Motor neuron (in vitro differentiated cells): Measurements from ENCODE around the gene EPHB2. TPM values are rescaled to one million over a fixed set of nuclear protein-coding genes. Genes with fewer than 3 reads are reported as not detected.
"Not testable (repeated sequence)": the region's sequence is repeated elsewhere in the genome, so short reads cannot be mapped to it uniquely, and the experiment has no call there.

ENCODE experiments used
- ATAC-seq, 8 experiments: fragments of 200-7000 bp; cut with Tn5 transposase; replicated peaks in 6 of 8; 2 replicates each; pipeline ENCODE4 v1.8.0; 2021; ENCODE audit warnings: mild to moderate bottlenecking in 8 of 8, moderate library complexity in 8 of 8
- H3K27ac ChIP-seq, 2 donors: fragments of 250-450 bp; sonication (Bioruptor Pico); 2 replicates each; pipeline ENCODE4 v1.9.0; 2021; ENCODE audit warnings: antibody characterized with exemption in 2 of 2, mild to moderate bottlenecking in 2 of 2, moderate library complexity in 1 of 2
- H3K4me1 ChIP-seq, 2 donors: fragments of 250-450 bp; sonication (Bioruptor Pico); replicated peaks in 1 of 2; 2 replicates each; pipeline ENCODE4 v1.6.1; 2021; ENCODE audit warnings: antibody characterized with exemption in 2 of 2, mild to moderate bottlenecking in 2 of 2, moderate library complexity in 1 of 2
- H3K4me3 ChIP-seq, 5 donors: fragments of 250-450 bp; sonication (Bioruptor Pico); 2 replicates each; pipeline ENCODE4 v1.9.0; 2021; ENCODE audit warnings: antibody characterized with exemption in 5 of 5, mild to moderate bottlenecking in 5 of 5, moderate library complexity in 4 of 5
- WGBS, 10 experiments: fragments of 450-650 bp; shearing (Covaris generic); methylation state at CpG; one replicate each; pipeline ENCODE4 v1.0.0; 2022; 5-methylcytosine and 5-hydroxymethylcytosine counted together
- in situ Hi-C, 9 experiments: fragments of 400-800 bp; cut with MboI; loops; one replicate each; pipeline ENCODE4 v1.15.0; 2021; ENCODE audit warnings: low sequenced_read_pairs in 9 of 9, low pct_unique_long_range_greater_than_20kb in 2 of 9; ENCODE audit not compliant: unreplicated experiment in 9 of 9
- total RNA-seq, 8 experiments: library from RNA; unstranded; fragments of 300-600 nt; gene quantifications; 2 replicates each; pipeline versions ENCODE4 v1.2.3 to v1.2.4, GENCODE V29; 2022

Gene EPHB2
- total RNA-seq, 8 experiments from 2014 or later: 0.42 to 64.1 (median 41.8) TPM

DNA sequence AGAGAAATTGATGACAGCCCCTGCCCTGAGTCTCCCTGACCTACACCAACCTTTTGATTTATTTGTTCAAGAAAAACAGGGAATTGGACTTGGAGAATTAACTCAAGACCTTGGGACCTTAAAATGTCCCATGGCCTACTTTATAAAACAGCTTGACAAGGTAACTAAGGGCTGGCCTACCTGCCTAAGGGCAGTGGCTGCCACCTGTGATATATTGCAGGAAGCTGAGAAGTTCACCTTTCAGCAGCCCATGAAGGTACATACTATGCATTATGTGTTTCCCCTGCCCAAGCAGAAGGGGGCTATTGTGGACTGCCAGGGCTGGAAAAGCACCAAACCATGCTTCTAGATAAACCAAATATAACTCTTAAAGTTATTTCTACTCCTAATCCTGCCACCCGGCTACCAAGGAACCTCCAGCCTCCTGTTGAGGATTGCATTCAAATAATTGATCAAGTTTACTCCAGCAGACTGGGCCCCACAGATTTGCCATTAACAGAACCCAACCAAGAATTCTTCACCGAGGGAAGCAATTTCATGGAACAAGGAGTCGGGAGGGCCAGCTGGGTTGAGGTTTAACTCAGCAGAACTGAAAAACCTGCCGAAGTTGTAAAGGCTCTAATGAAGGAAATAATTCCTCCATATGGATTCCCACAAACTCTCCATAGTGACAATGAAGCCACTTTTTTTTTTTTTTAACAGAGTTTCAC, 233.9 kb downstream of the EPHB2 start:
- no peak for ATAC-seq
- in situ Hi-C loops: no loop called here
- no peak overlapping the region for H3K4me3 ChIP-seq
- no peaks in the 10 kb centered on the region for H3K4me1 ChIP-seq
- H3K27ac ChIP-seq: no peak overlapping the region
- 52 to 83% (median 60%) methylated on average over 1 to 4 of the region's 4 CpGs; no CpG with 5 or more reads in 4 of the 10 experiments for WGBS, 10 experiments

DNA sequence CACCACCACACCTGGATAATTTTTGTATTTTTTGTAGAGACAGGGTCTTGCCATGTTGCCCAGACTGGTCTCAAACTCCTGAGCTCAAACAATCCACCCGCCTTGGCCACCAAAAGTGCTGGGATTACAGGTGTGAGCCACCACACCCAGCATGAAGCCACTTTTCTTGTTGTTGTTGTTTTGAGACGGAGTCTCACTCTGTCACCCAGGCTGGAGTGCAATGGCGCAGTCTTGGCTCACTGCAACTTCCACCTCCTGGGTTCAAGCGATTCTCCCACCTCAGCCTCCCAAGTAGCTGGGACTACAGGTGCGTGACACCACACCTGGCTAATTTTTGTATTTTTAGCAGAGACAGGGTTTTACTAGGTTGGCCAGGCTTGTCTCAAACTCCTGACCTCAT, 234.5 kb downstream of the EPHB2 start:
- H3K27ac ChIP-seq, ATAC-seq, H3K4me1 ChIP-seq, H3K4me3 ChIP-seq, in situ Hi-C loops: not testable (repeated sequence)
- 62 to 96% (median 90%) methylated on average over 2 to 5 of the region's 5 CpGs; no CpG with 5 or more reads in 5 of the 10 experiments for WGBS, 10 experiments

- in situ Hi-C loops: no loop called here
- peak in 2 of 8 experiments; percentile 53 to 55 for ATAC-seq
- Histone ChIP-seq H3K4me3 (no peak overlapping the region), H3K27ac (no peak overlapping the region), H3K4me1 (no peaks in the 10 kb centered on the region)
- 0 to 86% (median 48%) methylated on average over 1 to 5 of the region's 5 CpGs for WGBS, 10 experiments
Observed at GRCh38 chr1:22949822-22950331, 239.2 kb downstream of the EPHB2 start.

- ATAC-seq: no peak
- 0 to 86% (median 76%) methylated on average over 1 to 3 of the region's 3 CpGs; no CpG with 5 or more reads in 3 of the 10 experiments for WGBS, 10 experiments
- in situ Hi-C loops: no loop called here
Observed at GRCh38 chr1:22951796-22952195, 241.2 kb downstream of the EPHB2 start.

DNA sequence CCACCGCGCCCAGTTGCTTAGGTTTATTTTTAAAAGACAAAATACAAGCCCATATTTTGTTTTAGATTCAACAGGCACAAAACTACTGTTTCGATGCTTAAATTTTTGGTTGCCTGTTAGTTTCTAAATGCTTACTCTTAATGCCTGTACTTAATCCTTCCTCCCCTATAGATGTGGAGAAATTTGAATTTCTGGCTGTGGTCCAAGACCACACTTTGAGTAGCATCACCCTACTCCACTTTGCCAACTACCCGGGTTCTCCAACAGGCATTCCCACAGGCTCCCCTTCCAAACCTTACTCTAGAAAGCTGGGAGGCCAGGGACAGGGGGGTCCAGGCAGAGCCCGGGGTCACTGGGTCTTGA, 242.0 kb downstream of the EPHB2 start:
- whole genome bisulfite sequencing, 10 experiments: 50 to 100% (median 77%) methylated on average over 1 to 5 of the region's 5 CpGs; no CpG with 5 or more reads in 1 of the 10 experiments
- ATAC-seq: no peak
- in situ Hi-C loops: no loop called here
- Histone ChIP-seq H3K4me1 (no peaks in the 10 kb centered on the region), H3K4me3 (no peak overlapping the region), H3K27ac (no peak overlapping the region)

More at GRCh38 chr1:22951796-22952195, 241.2 kb downstream of the EPHB2 start:
- Histone ChIP-seq H3K27ac (no peak overlapping the region), H3K4me1 (no peaks in the 10 kb centered on the region), H3K4me3 (no peak overlapping the region)

DNA sequence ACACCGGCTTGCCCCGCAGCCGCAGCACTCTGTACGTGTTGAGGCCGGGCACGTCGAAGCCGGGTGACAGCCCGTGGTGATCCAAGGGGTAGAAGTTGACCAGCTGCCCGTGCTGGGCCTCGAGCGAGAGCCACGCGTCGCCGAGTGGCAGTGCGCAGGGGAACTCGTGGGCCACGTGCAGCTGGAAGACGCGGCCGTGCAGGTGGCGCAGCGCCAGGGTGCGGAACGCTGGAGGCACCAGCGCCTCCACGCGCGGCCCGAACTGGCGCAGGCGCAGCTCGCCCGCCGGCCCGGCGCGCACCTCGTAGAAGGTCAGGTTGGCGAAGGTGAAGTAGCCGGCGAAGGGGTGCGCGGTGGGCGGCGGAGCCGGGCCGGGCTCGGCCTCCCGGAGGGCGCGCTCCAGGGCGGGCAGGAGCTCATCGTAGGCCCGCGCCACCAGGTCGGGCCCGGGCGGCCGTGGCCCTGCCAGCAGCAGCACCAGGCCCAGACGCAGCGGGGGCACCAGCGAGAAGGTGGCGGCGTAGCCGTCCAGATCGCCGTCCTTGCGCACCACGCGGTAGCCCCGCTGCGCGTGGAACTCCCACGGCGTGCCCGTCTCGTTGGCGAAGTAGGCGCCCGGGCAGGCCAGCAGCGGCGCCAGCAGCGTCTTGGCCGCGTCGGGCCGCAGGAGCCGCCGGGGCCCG, 242.6 kb downstream of the EPHB2 start:
- Histone ChIP-seq H3K27ac (no peak overlapping the region), H3K4me3 (peak overlapping the region in 1 of 5 donors; percentile 5), H3K4me1 (no peaks in the 10 kb centered on the region)
- 10 to 27% (median 15%) methylated on average over 2 to 48 of the region's 92 CpGs; no CpG with 5 or more reads in 4 of the 10 experiments for WGBS, 10 experiments
- peak in 4 of 8 experiments; percentile 17 to 50 (median 35) for ATAC-seq
- in situ Hi-C loops: no loop called here

DNA sequence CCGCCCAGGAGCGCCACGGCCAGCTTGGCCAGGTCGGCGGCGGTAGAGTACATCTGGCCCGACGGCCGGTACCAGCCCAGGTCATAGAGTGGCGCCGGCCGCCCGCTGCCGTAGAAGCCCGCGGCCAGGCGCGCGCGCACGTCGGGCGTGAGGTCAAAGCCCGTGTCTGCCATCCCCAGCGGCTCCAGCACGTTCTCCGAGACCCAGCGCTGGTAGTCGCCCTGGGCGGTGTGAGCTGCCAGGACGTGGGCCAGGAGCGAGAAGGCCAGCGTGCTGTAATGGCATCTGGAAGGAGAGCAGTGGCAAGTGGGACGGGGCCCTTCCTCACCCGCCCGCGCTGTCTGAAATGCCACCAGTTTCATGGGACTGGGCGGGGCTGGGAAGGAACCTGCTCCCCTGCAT, 243.1 kb downstream of the EPHB2 start:
- H3K4me1 ChIP-seq: no peaks in the 10 kb centered on the region
- in situ Hi-C loops: no loop called here
- no peak overlapping the region for H3K4me3 ChIP-seq
- H3K27ac ChIP-seq: no peak overlapping the region
- WGBS, 10 experiments: 8 to 100% (median 33%) methylated on average over 1 to 18 of the region's 38 CpGs; no CpG with 5 or more reads in 5 of the 10 experiments
- peak in 3 of 8 experiments; percentile 5 to 14 (median 11) for ATAC-seq

DNA sequence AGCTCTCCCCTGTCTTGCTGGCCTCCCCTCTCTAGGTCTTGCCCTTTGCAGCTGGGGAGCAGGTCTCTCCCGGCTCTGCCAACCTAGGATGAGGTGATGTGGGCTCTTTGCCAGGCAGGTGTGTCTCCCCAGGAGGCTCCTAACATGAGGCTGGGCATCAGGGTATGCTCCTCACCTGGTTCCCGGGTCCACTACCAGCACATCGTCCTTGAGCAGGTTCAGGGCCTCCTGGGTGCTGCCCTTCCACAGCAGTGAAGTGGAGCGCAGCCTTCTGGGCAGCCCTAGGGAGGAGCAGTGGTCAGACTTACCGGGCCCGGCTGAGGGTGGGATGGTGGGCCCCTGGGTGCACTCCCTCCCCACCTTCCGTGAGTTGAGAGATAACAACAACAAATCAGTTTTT, 244.5 kb downstream of the EPHB2 start:
- in situ Hi-C loops: no loop called here
- H3K4me1 ChIP-seq: no peaks in the 10 kb centered on the region
- ATAC-seq: no peak
- no peak overlapping the region for H3K27ac ChIP-seq
- 32 to 100% (median 83%) methylated on average over 1 to 6 of the region's 7 CpGs; no CpG with 5 or more reads in 3 of the 10 experiments for WGBS, 10 experiments
- H3K4me3 ChIP-seq: no peak overlapping the region

- Histone ChIP-seq H3K4me3 (no peak overlapping the region), H3K4me1 (no peaks in the 10 kb centered on the region), H3K27ac (no peak overlapping the region)
- 14 to 90% (median 69%) methylated on average over 1 to 3 of the region's 3 CpGs for WGBS, 10 experiments
- in situ Hi-C loops: no loop called here
- no peak for ATAC-seq
Observed at GRCh38 chr1:22957066-22957465, 246.4 kb downstream of the EPHB2 start.

- no peak for ATAC-seq
- 60 to 91% (median 82%) methylated on average over 1 to 7 of the region's 9 CpGs; no CpG with 5 or more reads in 5 of the 10 experiments for WGBS, 10 experiments
- H3K4me1 ChIP-seq: no peaks in the 10 kb centered on the region
- H3K4me3 ChIP-seq: no peak overlapping the region
- H3K27ac ChIP-seq: no peak overlapping the region
- in situ Hi-C loops: no loop called here
Observed at GRCh38 chr1:22958556-22958955, 247.9 kb downstream of the EPHB2 start.

DNA sequence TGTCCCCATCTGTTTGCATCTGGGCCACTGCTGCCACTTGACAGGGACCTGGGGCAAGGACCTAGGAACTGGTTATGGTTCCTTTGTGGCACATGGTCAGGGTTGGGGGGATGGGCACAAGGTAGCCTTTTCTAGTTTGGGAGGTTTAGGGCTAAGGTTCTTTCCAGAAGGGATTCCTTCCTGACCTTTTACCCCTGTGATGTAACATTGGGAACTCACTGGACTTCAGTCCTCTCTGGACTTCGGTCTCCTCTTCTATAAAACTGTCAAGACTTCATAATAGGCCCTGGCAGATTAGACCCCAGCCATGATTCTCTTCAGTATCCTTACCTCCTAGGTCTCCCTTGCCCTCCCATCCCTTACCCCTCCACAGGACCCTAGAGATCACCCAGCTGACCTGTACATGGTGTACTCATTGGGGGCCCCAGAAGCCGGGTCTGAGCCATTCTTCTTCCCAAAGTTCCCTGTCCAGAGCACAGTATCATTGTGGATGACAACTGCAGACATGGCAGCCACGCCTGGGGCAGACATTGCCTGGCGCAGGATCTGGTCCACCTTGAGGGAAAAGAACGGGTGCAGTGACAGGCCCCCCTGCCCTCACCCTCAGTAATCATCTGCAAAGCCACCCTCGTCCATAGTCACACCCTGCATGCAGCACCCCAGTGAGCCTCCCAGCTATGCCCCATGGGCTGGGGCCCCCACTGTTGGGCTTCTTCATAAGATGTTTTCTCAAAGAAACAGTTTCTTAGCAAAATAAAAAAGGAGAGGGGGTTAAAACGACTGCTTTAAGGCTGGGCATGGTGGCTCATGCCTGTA, 249.1 kb downstream of the EPHB2 start:
- H3K27ac ChIP-seq: no peak overlapping the region
- H3K4me3 ChIP-seq: no peak overlapping the region
- no peak for ATAC-seq
- WGBS, 10 experiments: 0 to 100% (median 58%) methylated on average over 1 to 7 of the region's 7 CpGs; no CpG with 5 or more reads in 3 of the 10 experiments
- H3K4me1 ChIP-seq: no peaks in the 10 kb centered on the region
- in situ Hi-C loops: no loop called here

GRCh38 chr1:22962558-22962957, 251.9 kb downstream of the EPHB2 start:
- 0 to 64% (median 41%) methylated on average over 1 to 3 of the region's 3 CpGs; no CpG with 5 or more reads in 3 of the 10 experiments for WGBS, 10 experiments
- no peak overlapping the region for H3K4me3 ChIP-seq
- no peaks in the 10 kb centered on the region for H3K4me1 ChIP-seq
- no peak for ATAC-seq
- in situ Hi-C loops: no loop called here
- no peak overlapping the region for H3K27ac ChIP-seq
